SK-N-DZ (cell line): Measurements from ENCODE around the gene SLC38A10.

Source experiments
- DNase-seq: peaks from one replicate; pipeline ENCODE4 v3.0.0-alpha.2; 2015; ENCODE audit warnings: low spot score

The SLC38A10 gene

DNA sequence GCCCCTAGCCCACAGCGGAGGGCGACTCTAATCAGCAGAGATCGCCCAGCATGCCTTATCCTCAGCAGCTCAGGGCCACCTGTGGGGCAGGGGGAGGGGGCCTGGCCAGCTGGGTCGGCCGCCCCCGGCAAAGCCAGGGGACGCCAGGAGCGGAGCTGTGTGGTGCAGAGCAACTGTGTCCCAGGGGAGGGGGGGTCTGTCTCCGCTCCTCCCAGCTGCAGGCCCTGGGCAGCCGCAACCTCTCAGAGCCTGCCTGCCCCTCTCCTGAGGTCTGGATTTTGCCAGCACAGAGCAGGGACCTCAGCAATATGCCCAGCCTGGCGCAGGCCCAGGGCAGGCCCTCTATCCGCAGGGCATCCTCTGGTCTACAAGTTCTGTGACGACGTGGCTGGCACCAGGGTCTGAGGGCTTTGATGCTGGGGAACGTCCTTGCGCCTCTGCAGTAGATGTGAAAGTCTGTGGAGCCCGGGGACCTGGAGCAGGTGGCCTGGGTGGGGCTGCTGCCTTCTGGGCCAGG is 36.5 kb upstream of the SLC38A10 start:
- DNase-seq: peak; percentile 75

DNA sequence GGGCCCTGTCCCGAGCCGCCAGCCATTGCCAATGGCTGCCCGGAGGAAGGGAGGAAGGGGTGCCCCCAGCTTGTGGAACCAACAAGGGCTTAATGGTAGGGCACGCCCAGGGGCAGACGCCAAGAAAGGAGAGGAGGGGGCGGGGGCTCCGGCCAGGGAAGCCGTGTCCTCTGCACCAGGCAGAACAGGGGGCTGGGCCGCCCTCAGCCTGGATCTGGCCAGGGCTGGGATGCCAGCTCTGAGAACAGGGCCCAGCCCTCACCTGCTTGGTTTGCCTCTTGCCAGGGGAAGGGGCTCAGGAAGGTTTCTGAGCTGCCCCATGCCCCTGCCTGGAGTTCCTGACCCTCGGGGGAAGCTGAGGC is 35.8 kb upstream of the SLC38A10 start:
- DNase-seq: no peak

DNA sequence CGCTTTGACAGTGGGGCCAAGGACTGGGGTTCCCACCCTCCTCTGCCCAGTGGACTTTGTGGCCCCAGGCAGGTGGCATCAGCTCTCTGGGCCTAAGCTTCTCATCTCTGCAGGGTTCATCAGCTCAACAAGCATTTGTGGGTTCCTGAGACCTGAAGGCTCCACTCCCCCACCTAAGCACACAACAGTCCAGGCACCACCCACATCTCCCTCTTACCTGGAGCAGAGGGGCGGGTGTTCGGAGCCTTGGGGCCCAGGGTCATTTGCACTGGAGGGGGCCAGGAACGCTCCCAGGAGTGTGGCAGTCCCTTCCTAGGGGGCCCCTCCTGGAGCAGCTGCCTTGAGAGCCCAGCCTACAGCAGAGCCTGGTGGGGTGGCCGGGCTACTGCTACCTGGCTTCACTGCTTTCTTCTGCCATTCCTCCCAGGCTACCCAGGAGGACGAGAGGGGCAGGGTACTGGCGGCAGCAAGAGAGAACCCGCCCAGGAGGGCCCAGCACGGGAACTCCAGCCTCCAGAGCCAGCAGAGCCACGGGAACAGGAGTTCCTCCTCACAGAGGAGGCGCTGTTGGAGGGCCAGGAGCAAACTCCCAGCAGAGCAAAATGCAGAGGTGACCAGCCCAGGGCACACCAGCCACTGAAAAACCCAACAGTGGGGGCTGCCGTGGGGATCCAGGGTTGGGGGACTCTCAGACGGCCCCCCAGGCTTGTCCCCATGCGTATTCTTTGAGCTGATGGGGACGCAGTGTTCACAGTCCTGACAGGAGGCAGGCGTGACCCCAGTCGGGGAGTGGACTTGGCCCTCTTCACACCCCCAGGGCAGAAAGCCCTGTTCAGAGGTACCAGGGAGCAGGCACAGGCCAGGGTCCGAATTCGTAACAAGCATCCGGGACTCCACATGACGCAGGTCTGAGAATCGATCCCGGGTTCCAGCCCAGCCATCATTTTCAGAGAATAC is 35.1 kb upstream of the SLC38A10 start:
- no peak for DNase-seq

GRCh38 chr17:81328978-81329926 is 34.1 kb upstream of the SLC38A10 start:
- DNase-seq: no peak

- DNase-seq: no peak
Observed at GRCh38 chr17:81328489-81328888, 33.4 kb upstream of the SLC38A10 start.

DNA sequence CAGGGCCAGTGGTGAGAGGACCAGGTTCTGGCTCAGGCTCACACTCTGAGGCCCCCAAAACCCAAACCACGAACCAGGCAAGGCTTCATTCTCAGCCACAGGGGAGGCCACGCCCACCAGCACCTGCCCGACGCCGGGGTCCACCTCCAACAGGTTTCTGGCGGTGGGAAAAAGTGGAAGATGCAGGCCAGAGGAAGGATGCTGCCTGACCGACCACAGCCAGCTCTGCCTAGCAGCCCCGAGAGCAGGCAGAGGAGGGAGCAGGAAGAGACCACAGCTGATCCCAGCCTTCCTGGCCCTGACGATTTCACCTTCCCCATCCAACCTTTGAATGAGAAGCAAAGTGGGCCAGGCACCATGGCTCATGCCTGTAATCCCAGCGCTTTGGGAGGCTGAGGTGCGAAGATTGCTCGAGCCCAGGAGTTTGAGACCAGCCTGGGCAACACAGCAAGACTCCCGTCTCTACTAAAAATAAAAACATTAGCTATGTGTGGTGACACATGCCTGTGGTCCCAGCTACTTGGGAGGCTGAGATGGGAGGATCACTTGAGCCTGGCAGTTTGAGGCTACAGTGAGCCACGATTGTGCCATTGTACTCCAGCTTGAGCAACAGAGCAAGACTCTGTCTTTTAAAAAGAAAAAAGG is 30.7 kb upstream of the SLC38A10 start:
- DNase-seq: no peak

DNA sequence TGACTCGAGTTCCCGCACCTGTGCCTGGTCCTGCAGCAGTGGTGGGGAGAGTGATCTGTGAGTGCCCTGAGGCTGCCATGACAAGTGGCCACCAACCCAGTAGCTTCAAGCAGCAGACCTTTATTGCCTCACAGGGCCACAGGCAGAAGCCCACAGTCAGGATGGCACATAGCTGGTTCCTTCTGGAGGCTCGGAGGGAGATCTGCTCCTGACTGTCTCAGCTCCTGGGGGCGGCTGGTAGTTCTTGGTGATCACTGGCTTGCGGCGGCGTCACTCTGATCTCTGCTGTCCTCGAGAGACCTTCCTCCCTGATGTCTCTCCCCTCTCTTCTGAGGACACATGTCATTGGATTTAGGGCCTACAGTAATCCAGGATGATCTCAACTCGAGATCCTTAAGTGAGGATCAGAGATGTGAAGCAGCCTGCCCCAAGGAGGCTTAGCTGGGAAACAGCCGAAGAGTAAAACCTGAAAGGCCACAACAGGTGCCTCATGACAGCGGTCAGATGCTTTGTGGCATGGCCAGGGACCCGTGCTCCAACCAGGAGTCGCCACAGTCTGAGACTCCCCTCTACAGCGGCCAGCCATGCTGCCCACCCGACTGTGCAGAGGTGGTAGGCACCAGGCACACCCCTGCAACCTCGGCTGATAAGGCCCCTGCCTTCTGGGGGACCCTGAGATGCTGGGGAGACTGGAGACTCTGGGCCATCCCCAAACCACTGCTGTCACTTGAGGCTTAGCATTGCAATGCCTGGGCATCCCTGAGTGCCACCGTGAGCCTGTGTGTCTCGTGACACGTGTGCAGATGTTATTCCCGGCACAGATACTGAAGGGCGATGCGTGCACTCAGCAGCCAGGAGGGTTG is 30.0 kb upstream of the SLC38A10 start:
- DNase-seq: no peak

DNA sequence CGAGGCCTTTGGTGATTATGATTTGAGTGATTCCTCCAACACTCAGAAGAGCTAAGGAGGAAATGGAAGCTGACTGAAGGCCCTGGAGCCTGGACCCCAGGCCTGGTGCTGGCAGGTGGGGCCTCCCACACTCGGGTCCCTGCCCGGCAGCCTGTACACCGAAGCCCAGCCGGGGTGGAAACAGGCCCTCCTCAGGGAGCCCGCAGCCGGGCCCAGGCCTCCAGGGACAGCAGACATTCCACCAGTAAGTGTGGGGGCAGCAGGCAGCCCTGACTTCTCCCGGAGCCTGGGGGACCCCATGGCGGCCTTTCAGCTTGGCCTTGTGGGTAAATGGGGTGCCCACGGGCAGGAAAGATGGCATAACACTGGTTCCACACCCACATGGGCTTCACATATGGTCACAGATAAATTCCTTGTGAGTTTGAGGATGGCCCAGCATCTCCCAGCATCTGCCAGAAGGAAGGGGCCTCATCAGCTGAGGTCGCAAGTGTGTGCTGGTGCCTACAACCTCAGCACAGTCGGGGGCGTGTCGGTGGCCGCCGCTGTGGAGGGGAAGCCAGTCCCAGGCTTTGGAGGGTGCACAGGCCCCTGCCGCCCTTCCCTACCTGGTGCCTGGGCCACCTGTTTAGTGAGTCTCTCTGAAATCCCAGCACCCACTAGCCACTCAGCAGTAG is 29.2 kb upstream of the SLC38A10 start:
- DNase-seq: no peak

- DNase-seq: no peak
Observed at GRCh38 chr17:81323411-81323868, 28.3 kb upstream of the SLC38A10 start.

DNA sequence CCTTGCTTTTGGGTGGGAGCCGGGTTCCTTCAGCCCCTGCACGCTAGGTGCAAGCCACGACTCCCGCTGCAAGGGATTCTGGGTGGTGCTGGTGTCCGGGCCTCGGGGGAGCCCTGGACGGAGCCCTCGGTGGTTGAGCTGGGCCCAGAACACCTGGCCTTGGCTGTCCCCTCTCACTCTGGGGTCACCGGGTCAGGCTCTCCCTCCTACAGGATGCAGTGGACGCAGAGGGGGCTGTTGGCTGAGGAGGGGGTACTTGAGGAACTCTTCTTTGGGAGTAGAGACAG is 27.9 kb upstream of the SLC38A10 start:
- no peak for DNase-seq

DNA sequence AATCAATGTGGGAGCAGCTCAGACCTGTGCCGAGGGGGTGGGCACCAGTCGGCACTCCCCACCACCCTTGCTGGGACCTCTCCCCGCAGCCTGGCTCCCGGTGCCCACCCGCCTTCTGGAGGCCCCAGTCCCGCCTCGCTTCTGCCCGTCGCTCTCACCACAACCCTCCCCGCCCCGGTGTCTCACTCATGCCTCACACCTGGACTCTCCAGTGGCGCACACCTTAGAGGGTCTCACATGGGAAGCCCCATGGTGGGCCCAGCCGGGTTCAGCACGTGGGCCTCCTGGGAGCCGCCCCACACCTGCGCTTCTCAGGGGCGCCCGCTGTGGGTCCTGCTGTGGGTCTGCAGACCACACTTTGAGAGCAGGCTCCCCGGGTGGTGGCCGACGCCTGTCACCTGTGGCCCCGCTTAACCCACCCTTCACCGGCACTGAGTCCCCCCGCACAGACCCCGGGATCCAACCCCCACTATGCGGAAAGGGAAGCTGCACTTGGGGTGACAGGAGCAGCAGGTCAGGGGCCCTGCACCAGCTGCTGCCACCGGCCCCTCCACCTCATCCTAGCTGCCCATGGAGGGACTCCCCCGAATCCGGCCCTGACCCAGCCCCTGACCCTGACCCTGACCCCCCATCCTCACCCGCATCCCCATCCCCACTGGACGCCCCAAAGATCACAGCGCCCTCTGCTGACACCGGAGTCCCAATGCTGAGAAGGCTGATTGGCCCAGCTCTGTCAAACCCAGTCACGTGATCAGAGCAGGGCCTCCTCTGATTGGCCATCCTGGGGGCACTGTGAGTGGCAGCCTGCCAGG is 27.4 kb upstream of the SLC38A10 start:
- DNase-seq: peak; percentile 82

DNA sequence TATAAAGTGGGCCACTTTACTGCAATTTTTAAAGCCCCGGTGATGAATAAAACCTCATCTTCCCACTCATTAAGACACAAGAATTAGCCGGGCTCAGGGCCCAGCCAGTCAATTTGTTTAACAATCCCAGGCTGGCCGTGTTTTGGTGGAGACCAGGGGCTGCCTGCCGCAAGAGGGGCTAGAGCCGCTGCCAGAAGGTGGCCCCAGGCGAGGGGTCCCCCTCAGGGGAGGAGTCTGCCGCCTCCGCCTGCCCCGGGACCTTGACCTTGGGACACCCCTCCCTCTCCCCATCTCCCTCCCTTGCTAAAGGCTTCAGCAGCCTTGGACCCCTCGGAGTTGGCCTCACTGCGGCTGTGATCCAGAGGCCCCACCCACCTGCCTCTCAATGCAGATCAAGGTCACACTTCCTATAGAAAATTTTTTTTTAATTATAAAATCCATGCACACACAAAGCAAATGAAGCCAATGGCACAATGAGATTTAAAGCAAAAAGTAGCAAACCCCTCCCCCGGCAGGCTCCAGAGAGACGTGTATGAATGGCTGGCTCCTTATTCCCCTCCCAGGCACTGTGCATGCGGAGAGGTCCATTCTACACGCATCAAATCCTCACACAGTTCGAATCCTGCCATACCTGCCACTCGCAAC is 23.0 kb upstream of the SLC38A10 start:
- DNase-seq: no peak

- DNase-seq: no peak
Observed at GRCh38 chr17:81317530-81317821, 22.4 kb upstream of the SLC38A10 start.

GRCh38 chr17:81315885-81316391 is 20.8 kb upstream of the SLC38A10 start:
- no peak for DNase-seq

DNA sequence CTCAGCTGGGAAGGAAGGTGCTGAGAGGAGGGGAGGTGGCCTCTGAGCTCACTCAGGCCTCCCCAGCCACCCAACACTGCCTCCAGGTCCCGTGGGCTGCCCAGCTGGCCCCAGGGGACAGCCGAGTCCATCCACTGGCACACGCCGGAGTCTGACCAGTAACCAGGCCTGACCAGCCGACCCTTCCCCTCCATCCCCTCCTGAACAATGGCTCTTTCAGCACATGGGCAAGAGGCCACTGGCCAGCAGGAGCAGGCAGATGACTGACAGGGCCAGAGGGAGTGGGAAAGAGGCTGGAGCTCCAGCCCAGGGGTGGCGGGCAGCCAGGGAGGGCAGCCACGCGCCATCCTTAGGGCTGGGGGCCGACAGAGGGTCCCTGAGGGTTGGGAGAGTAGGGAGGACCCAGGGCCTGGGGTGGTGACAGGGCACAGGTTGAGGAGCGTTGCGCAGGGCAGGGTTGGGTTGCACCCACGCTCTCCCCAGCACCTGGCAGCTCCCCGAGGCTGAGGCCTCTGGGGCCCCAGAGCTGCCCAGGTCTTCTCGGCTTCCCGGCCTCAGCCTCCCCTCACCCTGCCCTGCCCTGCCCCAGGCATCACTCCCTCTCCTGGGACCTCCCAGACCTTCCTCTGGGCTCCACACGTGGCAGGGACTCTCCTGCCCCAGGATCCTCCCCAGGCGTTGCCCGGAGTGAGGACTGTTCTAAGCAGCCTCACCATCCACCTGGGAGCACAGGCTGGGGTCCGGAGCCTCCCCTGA is 20.2 kb upstream of the SLC38A10 start:
- DNase-seq: no peak

GRCh38 chr17:81314398-81315081 is 19.4 kb upstream of the SLC38A10 start:
- no peak for DNase-seq

GRCh38 chr17:81313776-81314397 is 18.8 kb upstream of the SLC38A10 start:
- DNase-seq: peak; percentile 63
